ENCODE data around the gene IL17A.

The IL17A gene

GRCh38 chr6:52154381-52154780, 31.8 kb upstream of the IL17A start:
- no peak for ATAC-seq
- no peak for TF ChIP-seq ARNTL (CRISPR knock-in tag; IDR thresholded peaks at IDR 0.05; ENCODE audit: borderline replicate concordance, low read depth)
- TF ChIP-seq, protein P1, sequence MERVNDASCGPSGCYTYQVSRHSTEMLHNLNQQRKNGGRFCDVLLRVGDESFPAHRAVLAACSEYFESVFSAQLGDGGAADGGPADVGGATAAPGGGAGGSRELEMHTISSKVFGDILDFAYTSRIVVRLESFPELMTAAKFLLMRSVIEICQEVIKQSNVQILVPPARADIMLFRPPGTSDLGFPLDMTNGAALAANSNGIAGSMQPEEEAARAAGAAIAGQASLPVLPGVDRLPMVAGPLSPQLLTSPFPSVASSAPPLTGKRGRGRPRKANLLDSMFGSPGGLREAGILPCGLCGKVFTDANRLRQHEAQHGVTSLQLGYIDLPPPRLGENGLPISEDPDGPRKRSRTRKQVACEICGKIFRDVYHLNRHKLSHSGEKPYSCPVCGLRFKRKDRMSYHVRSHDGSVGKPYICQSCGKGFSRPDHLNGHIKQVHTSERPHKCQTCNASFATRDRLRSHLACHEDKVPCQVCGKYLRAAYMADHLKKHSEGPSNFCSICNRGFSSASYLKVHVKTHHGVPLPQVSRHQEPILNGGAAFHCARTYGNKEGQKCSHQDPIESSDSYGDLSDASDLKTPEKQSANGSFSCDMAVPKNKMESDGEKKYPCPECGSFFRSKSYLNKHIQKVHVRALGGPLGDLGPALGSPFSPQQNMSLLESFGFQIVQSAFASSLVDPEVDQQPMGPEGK (CRISPR knock-in tag; IDR thresholded peaks at IDR 0.05; ENCODE audit: borderline replicate concordance) = no peak
- no peak for TF ChIP-seq ISL1 (CRISPR knock-in tag; IDR thresholded peaks at IDR 0.05)
- TF ChIP-seq, protein P2, sequence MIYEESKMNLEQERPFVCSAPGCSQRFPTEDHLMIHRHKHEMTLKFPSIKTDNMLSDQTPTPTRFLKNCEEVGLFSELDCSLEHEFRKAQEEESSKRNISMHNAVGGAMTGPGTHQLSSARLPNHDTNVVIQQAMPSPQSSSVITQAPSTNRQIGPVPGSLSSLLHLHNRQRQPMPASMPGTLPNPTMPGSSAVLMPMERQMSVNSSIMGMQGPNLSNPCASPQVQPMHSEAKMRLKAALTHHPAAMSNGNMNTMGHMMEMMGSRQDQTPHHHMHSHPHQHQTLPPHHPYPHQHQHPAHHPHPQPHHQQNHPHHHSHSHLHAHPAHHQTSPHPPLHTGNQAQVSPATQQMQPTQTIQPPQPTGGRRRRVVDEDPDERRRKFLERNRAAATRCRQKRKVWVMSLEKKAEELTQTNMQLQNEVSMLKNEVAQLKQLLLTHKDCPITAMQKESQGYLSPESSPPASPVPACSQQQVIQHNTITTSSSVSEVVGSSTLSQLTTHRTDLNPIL (CRISPR knock-in tag; IDR thresholded peaks at IDR 0.05; ENCODE audit: low read depth) = no peak
- TF ChIP-seq ZNF565 (CRISPR knock-in tag; conservative IDR thresholded peaks at IDR 0.05; ENCODE audit: low read depth) = no peak
- TF ChIP-seq SNAI2 (CRISPR knock-in tag; IDR thresholded peaks at IDR 0.05) = no peak
- TF ChIP-seq ZNF70 (CRISPR knock-in tag; IDR thresholded peaks at IDR 0.05) = no peak
- TF ChIP-seq ZFP3 (CRISPR knock-in tag; IDR thresholded peaks at IDR 0.05) = no peak
- no peak for TF ChIP-seq TSHZ2 (CRISPR knock-in tag; IDR thresholded peaks at IDR 0.05)
- no peak for TF ChIP-seq CSRNP3 (CRISPR knock-in tag; IDR thresholded peaks at IDR 0.05)
- TF ChIP-seq ZC3H10 (CRISPR knock-in tag; IDR thresholded peaks at IDR 0.05) = no peak
- TF ChIP-seq TOX (CRISPR knock-in tag; IDR thresholded peaks at IDR 0.05; ENCODE audit: borderline replicate concordance) = no peak
- no peak for TF ChIP-seq TCF4 (CRISPR knock-in tag; IDR thresholded peaks at IDR 0.05; ENCODE audit: borderline replicate concordance)

- ATAC-seq = no peak
- TF ChIP-seq, protein P3, sequence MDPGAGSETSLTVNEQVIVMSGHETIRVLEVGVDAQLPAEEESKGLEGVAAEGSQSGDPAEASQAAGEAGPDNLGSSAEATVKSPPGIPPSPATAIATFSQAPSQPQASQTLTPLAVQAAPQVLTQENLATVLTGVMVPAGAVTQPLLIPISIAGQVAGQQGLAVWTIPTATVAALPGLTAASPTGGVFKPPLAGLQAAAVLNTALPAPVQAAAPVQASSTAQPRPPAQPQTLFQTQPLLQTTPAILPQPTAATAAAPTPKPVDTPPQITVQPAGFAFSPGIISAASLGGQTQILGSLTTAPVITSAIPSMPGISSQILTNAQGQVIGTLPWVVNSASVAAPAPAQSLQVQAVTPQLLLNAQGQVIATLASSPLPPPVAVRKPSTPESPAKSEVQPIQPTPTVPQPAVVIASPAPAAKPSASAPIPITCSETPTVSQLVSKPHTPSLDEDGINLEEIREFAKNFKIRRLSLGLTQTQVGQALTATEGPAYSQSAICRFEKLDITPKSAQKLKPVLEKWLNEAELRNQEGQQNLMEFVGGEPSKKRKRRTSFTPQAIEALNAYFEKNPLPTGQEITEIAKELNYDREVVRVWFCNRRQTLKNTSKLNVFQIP (CRISPR knock-in tag; IDR thresholded peaks at IDR 0.05; ENCODE audit: borderline replicate concordance, low read depth) = no peak
- TF ChIP-seq ZC3H10 (CRISPR knock-in tag; IDR thresholded peaks at IDR 0.05) = no peak
Measured at GRCh38 chr6:52155791-52156576, 30.2 kb upstream of the IL17A start.

GRCh38 chr6:52157301-52157941, 28.8 kb upstream of the IL17A start:
- no peak for ATAC-seq
- TF ChIP-seq TSHZ2 (CRISPR knock-in tag; IDR thresholded peaks at IDR 0.05) (no peak), SNAI2 (CRISPR knock-in tag; IDR thresholded peaks at IDR 0.05) (no peak), TOX (CRISPR knock-in tag; IDR thresholded peaks at IDR 0.05; ENCODE audit: borderline replicate concordance) (no peak), CSDC2 (CRISPR knock-in tag; IDR thresholded peaks at IDR 0.05) (no peak), ESRRG (CRISPR knock-in tag; IDR thresholded peaks at IDR 0.05) (no peak), ZNF70 (CRISPR knock-in tag; IDR thresholded peaks at IDR 0.05) (no peak), CSRNP3 (CRISPR knock-in tag; IDR thresholded peaks at IDR 0.05) (no peak), GLIS3 (CRISPR knock-in tag; IDR thresholded peaks at IDR 0.05) (no peak), PPARA (CRISPR knock-in tag; IDR thresholded peaks at IDR 0.05; ENCODE audit: borderline replicate concordance) (no peak), ARNTL (CRISPR knock-in tag; IDR thresholded peaks at IDR 0.05; ENCODE audit: borderline replicate concordance, low read depth) (no peak), ZNF8 (CRISPR knock-in tag; IDR thresholded peaks at IDR 0.05) (no peak), ZFP3 (CRISPR knock-in tag; IDR thresholded peaks at IDR 0.05) (no peak)
- TF ChIP-seq, protein P3 (CRISPR knock-in tag; IDR thresholded peaks at IDR 0.05; ENCODE audit: borderline replicate concordance, low read depth) = no peak

All from SK-N-SH treated with all-trans-retinoic acid at 6 μM for 48 hours (cell line).